ENCODE data around the gene ZNF821. TPM values are rescaled to one million over a fixed set of nuclear protein-coding genes. Genes with fewer than 3 reads are reported as not detected.
A peak's percentile ranks its signal among the peaks of the same experiment; 100 is the strongest.

ZNF821 gene
- total RNA-seq, 1 donor from 2014 or later: 10.3 TPM

- Histone ChIP-seq H3K9ac (no peak overlapping the region), H4K20me1 (ENCODE audit: low read depth) (peaks cover 13% of the 10 kb centered on the region), H3K4me3 (no peak overlapping the region), H2AFZ (replicated peaks) (no peak overlapping the region), H3K79me2 (ENCODE audit: low read depth) (peaks cover 23% of the 10 kb centered on the region), H3K36me3 (peaks cover 7% of the 10 kb centered on the region), H3K4me2 (no peak overlapping the region), H3F3A (ENCODE audit: low read depth) (no peaks in the 10 kb centered on the region), H3K27ac (no peak overlapping the region), H3K9me3 (ENCODE audit: low read depth) (no peaks in the 10 kb centered on the region), H3K27me3 (no peaks in the 10 kb centered on the region), H3K4me1 (peaks cover 7% of the 10 kb centered on the region)
- Mint-ChIP-seq H3K27me3 (ENCODE audit: insufficient read depth, low read depth) (peaks cover 2% of the 10 kb centered on the region), H3K4me1 (peaks cover 20% of the 10 kb centered on the region), H3K36me3 (peaks cover 6% of the 10 kb centered on the region), H3K27ac (no peak overlapping the region), H3K4me3 (peak overlapping the region; percentile 38), H3K9me3 (no peaks in the 10 kb centered on the region)
- TF ChIP-seq EZH2phosphoT487 (IDR thresholded peaks at IDR 0.05): no peak
- TF ChIP-seq EZH2 (IDR thresholded peaks at IDR 0.05): no peak
- no peak for TF ChIP-seq CTCF (IDR thresholded peaks at IDR 0.05)
- no peak for DNase-seq (ENCODE audit: low spot score)
Observed at GRCh38 chr16:71843572-71843971, 40.4 kb downstream of the ZNF821 start.

GRCh38 chr16:71840052-71840451, 43.9 kb downstream of the ZNF821 start:
- no peaks in the 10 kb centered on the region for H3K36me3 Mint-ChIP-seq
- no peaks in the 10 kb centered on the region for H3F3A ChIP-seq (ENCODE audit: low read depth)
- TF ChIP-seq CTCF (IDR thresholded peaks at IDR 0.05) (no peak), EZH2 (IDR thresholded peaks at IDR 0.05) (no peak), EZH2phosphoT487 (IDR thresholded peaks at IDR 0.05) (no peak)

GRCh38 chr16:71837150-71837549, 46.8 kb downstream of the ZNF821 start:
- H3K79me2 ChIP-seq (ENCODE audit: low read depth): no peaks in the 10 kb centered on the region
- Mint-ChIP-seq H3K9me3 (no peaks in the 10 kb centered on the region), H3K4me1 (no peaks in the 10 kb centered on the region), H3K27me3 (ENCODE audit: insufficient read depth, low read depth) (no peaks in the 10 kb centered on the region), H3K27ac (no peak overlapping the region), H3K4me3 (no peak overlapping the region), H3K36me3 (no peaks in the 10 kb centered on the region)
- H3K9ac ChIP-seq: no peak overlapping the region
- no peaks in the 10 kb centered on the region for H3K9me3 ChIP-seq (ENCODE audit: low read depth)
- H4K20me1 ChIP-seq (ENCODE audit: low read depth): no peaks in the 10 kb centered on the region
- H3K4me1 ChIP-seq: no peaks in the 10 kb centered on the region
- DNase-seq (ENCODE audit: low spot score): no peak
- no peak overlapping the region for H3K27ac ChIP-seq
- H3K4me2 ChIP-seq: no peak overlapping the region
- no peaks in the 10 kb centered on the region for H3K27me3 ChIP-seq
- no peak overlapping the region for H3K4me3 ChIP-seq
- no peak for TF ChIP-seq CTCF (IDR thresholded peaks at IDR 0.05)
- TF ChIP-seq EZH2 (IDR thresholded peaks at IDR 0.05): no peak
- no peak for TF ChIP-seq EZH2phosphoT487 (IDR thresholded peaks at IDR 0.05)
- no peaks in the 10 kb centered on the region for H3F3A ChIP-seq (ENCODE audit: low read depth)
- no peak overlapping the region for H2AFZ ChIP-seq (replicated peaks)
- H3K36me3 ChIP-seq: no peaks in the 10 kb centered on the region

More at GRCh38 chr16:71840052-71840451, 43.9 kb downstream of the ZNF821 start:
- Mint-ChIP-seq H3K27ac (no peak overlapping the region), H3K9me3 (no peaks in the 10 kb centered on the region), H3K4me1 (peaks cover 2% of the 10 kb centered on the region), H3K4me3 (no peak overlapping the region), H3K27me3 (ENCODE audit: insufficient read depth, low read depth) (no peaks in the 10 kb centered on the region)
- Histone ChIP-seq H3K27ac (no peak overlapping the region), H4K20me1 (ENCODE audit: low read depth) (no peaks in the 10 kb centered on the region), H3K79me2 (ENCODE audit: low read depth) (no peaks in the 10 kb centered on the region), H3K9me3 (ENCODE audit: low read depth) (no peaks in the 10 kb centered on the region), H3K4me3 (no peak overlapping the region), H3K36me3 (no peaks in the 10 kb centered on the region), H3K27me3 (no peaks in the 10 kb centered on the region), H2AFZ (replicated peaks) (no peak overlapping the region), H3K4me2 (no peak overlapping the region), H3K4me1 (no peaks in the 10 kb centered on the region), H3K9ac (no peak overlapping the region)
- no peak for DNase-seq (ENCODE audit: low spot score)
